Measurements from ENCODE around the gene AOC2.

Gene AOC2

DNA sequence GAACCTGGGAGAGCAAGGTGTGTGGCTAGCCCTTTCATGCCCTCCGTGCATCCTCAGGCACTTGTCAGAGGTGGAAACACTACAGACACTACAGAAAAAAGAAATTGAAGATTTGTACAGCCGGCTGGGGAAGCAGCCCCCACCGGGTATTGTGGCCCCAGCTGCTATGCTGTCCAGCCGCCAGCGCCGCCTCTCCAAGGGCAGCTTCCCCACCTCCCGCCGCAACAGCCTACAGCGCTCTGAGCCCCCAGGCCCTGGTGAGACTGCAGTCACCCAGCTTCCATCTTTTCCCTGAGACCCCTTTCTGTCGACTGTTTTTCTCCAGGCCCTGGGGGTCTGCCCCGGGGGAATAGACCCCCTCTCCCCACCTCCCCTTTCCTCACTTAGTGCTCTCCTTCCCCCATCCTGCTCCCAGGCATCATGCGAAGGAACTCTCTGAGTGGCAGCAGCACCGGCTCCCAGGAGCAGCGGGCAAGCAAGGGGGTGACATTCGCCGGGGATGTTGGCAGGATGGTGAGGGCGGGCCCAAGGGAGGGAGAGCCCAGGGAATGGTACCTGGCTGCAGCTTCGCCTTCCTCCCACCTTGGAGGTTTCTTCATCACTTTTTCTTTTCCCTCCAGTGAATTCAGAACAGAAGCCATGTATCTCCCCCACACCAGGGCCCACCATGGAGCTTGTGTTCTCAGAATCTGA, 48.2 kb upstream of the AOC2 start:
- no peak overlapping the region for H3K27ac ChIP-seq (replicated peaks)
- DNase-seq (ENCODE audit: low read depth in 1 of 2, low spot score in 1 of 2) = no peak
- H3K27me3 ChIP-seq (ENCODE audit: insufficient read depth, poor library complexity, severe bottlenecking) = no peaks in the 10 kb centered on the region
- H3K4me3 ChIP-seq (replicated peaks; ENCODE audit: insufficient read depth, low read length) = no peak overlapping the region
- no peak for TF ChIP-seq SPI1 (IDR thresholded peaks at IDR 0.05; ENCODE audit: borderline replicate concordance, low read depth)
- no peak for TF ChIP-seq GABPA (IDR thresholded peaks at IDR 0.05; ENCODE audit: low read depth)
- TF ChIP-seq POLR2AphosphoS5 (IDR thresholded peaks at IDR 0.05; ENCODE audit: low read depth) = no peak
- TF ChIP-seq, protein P1, sequence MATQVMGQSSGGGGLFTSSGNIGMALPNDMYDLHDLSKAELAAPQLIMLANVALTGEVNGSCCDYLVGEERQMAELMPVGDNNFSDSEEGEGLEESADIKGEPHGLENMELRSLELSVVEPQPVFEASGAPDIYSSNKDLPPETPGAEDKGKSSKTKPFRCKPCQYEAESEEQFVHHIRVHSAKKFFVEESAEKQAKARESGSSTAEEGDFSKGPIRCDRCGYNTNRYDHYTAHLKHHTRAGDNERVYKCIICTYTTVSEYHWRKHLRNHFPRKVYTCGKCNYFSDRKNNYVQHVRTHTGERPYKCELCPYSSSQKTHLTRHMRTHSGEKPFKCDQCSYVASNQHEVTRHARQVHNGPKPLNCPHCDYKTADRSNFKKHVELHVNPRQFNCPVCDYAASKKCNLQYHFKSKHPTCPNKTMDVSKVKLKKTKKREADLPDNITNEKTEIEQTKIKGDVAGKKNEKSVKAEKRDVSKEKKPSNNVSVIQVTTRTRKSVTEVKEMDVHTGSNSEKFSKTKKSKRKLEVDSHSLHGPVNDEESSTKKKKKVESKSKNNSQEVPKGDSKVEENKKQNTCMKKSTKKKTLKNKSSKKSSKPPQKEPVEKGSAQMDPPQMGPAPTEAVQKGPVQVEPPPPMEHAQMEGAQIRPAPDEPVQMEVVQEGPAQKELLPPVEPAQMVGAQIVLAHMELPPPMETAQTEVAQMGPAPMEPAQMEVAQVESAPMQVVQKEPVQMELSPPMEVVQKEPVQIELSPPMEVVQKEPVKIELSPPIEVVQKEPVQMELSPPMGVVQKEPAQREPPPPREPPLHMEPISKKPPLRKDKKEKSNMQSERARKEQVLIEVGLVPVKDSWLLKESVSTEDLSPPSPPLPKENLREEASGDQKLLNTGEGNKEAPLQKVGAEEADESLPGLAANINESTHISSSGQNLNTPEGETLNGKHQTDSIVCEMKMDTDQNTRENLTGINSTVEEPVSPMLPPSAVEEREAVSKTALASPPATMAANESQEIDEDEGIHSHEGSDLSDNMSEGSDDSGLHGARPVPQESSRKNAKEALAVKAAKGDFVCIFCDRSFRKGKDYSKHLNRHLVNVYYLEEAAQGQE (IDR thresholded peaks at IDR 0.05; ENCODE audit: insufficient replicate concordance, low read depth) = no peak
- TF ChIP-seq, protein P2, sequence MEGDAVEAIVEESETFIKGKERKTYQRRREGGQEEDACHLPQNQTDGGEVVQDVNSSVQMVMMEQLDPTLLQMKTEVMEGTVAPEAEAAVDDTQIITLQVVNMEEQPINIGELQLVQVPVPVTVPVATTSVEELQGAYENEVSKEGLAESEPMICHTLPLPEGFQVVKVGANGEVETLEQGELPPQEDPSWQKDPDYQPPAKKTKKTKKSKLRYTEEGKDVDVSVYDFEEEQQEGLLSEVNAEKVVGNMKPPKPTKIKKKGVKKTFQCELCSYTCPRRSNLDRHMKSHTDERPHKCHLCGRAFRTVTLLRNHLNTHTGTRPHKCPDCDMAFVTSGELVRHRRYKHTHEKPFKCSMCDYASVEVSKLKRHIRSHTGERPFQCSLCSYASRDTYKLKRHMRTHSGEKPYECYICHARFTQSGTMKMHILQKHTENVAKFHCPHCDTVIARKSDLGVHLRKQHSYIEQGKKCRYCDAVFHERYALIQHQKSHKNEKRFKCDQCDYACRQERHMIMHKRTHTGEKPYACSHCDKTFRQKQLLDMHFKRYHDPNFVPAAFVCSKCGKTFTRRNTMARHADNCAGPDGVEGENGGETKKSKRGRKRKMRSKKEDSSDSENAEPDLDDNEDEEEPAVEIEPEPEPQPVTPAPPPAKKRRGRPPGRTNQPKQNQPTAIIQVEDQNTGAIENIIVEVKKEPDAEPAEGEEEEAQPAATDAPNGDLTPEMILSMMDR (IDR thresholded peaks at IDR 0.05; ENCODE audit: insufficient read depth, low read length) = no peak

DNA sequence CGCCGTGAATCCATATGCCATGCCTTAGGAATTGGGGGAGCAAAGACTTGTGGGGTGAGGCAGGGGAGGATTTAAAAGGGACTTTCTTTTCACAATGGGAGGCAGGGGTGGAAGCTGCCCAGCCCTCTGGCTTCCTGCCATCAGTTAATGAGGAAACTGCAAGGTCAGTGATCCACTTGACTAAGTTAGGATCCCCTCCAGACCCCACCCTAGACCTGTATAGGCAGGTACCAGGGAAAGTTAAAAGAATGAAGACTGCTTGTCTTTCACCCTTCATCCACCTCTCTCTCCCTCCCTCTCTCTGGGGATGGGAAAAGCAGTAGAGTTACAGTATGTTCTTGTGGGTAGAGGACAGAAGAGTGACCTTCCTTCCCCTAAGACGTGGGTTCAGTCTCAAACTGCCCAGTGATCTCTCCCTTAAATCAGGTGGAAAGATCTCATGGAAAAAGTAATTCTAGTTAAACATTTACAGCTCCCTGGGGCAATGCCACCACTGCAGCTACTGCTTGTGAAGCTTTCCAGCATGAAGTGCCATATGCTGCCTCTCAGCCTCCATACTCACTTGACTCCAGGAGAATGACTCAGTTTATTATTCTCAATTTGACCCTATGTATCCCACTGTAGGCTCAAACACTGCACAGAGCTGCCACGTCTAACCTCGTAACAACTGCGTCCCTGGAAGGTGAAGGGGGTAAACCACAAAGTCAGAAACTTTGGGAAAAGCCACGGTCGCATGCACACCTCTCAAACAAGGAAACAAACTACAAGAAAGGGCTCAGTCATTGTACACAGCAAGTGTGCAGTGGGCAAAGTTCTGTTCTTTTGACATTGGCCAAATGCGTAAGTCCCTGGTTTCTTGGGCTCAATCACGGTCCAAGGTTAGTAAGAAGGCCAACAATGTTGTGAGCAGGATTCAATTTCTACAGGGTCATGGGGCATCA, 47.0 kb upstream of the AOC2 start:
- no peaks in the 10 kb centered on the region for H3K27me3 ChIP-seq (ENCODE audit: insufficient read depth, poor library complexity, severe bottlenecking)
- H3K27ac ChIP-seq (replicated peaks) = no peak overlapping the region

DNA sequence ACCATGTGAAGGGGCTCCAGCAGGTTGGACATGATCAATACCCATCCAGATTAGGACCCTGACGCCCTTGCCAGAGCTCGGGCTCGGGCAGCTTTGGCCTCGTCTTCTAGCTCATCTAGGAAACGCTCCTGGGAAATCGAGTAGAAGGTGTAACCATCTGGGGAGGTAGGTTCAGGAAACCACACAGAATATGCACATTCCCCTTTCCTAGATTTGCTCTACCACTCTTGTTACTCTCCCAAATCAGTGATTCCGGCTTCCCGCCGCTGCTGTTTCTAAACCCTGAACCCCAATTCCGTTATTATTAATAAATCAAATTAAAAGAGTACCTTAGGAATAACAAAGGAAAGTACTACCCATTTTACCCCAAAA, 46.4 kb upstream of the AOC2 start:
- no peaks in the 10 kb centered on the region for H3K27me3 ChIP-seq (ENCODE audit: insufficient read depth, poor library complexity, severe bottlenecking)
- peak overlapping the region; percentile 96 for H3K4me3 ChIP-seq (replicated peaks; ENCODE audit: insufficient read depth, low read length)
- H3K27ac ChIP-seq (replicated peaks) = peak overlapping the region; percentile 60
- TF ChIP-seq, protein P1 (IDR thresholded peaks at IDR 0.05; ENCODE audit: insufficient replicate concordance, low read depth) = no peak
- TF ChIP-seq GABPA (IDR thresholded peaks at IDR 0.05; ENCODE audit: low read depth) (no peak), POLR2AphosphoS5 (IDR thresholded peaks at IDR 0.05; ENCODE audit: low read depth) (no peak)
- TF ChIP-seq, protein P2 (IDR thresholded peaks at IDR 0.05; ENCODE audit: insufficient read depth, low read length) = no peak
- DNase-seq (ENCODE audit: low read depth in 1 of 2, low spot score in 1 of 2) = no peak

More for the DNA sequence above, 47.0 kb upstream of the AOC2 start:
- DNase-seq (ENCODE audit: low read depth in 1 of 2, low spot score in 1 of 2) = no peak
- peak overlapping the region; percentile 96 for H3K4me3 ChIP-seq (replicated peaks; ENCODE audit: insufficient read depth, low read length)
- TF ChIP-seq, protein P1 (IDR thresholded peaks at IDR 0.05; ENCODE audit: insufficient replicate concordance, low read depth) = no peak
- TF ChIP-seq, protein P2 (IDR thresholded peaks at IDR 0.05; ENCODE audit: insufficient read depth, low read length) = no peak
- TF ChIP-seq SPI1 (IDR thresholded peaks at IDR 0.05; ENCODE audit: borderline replicate concordance, low read depth) (no peak), GABPA (IDR thresholded peaks at IDR 0.05; ENCODE audit: low read depth) (no peak), POLR2AphosphoS5 (IDR thresholded peaks at IDR 0.05; ENCODE audit: low read depth) (no peak)

Data from HL-60 (cell line).